ENCODE measurements around the gene FERMT2.

The FERMT2 gene

GRCh38 chr14:52954346-52955214 lies 3.7 kb upstream of the FERMT2 start:
- H3K4me3 ChIP-seq (IDR thresholded peaks at IDR 0.05; ENCODE audit: insufficient read depth, low read depth, low read length): no peak overlapping the region
- H3K27me3 ChIP-seq (ENCODE audit: insufficient read depth, low read depth): no peaks in the 10 kb centered on the region
- no peak overlapping the region for H3K4me2 ChIP-seq
- H4K20me1 ChIP-seq (ENCODE audit: insufficient read depth): no peaks in the 10 kb centered on the region
- peaks cover 5% of the 10 kb centered on the region for H3K4me1 ChIP-seq (ENCODE audit: low read depth, poor library complexity, severe bottlenecking)
- H2AFZ ChIP-seq (ENCODE audit: low read depth): no peak overlapping the region
- no peak overlapping the region for H3K9ac ChIP-seq
- no peak overlapping the region for H3K27ac ChIP-seq
- no peaks in the 10 kb centered on the region for H3K36me3 ChIP-seq (ENCODE audit: insufficient read depth)
- H3K79me2 ChIP-seq (ENCODE audit: insufficient read depth, low read depth): no peaks in the 10 kb centered on the region
- no peak for TF ChIP-seq CTCF (conservative IDR thresholded peaks at IDR 0.05; ENCODE audit: low read depth, low read length)

DNA sequence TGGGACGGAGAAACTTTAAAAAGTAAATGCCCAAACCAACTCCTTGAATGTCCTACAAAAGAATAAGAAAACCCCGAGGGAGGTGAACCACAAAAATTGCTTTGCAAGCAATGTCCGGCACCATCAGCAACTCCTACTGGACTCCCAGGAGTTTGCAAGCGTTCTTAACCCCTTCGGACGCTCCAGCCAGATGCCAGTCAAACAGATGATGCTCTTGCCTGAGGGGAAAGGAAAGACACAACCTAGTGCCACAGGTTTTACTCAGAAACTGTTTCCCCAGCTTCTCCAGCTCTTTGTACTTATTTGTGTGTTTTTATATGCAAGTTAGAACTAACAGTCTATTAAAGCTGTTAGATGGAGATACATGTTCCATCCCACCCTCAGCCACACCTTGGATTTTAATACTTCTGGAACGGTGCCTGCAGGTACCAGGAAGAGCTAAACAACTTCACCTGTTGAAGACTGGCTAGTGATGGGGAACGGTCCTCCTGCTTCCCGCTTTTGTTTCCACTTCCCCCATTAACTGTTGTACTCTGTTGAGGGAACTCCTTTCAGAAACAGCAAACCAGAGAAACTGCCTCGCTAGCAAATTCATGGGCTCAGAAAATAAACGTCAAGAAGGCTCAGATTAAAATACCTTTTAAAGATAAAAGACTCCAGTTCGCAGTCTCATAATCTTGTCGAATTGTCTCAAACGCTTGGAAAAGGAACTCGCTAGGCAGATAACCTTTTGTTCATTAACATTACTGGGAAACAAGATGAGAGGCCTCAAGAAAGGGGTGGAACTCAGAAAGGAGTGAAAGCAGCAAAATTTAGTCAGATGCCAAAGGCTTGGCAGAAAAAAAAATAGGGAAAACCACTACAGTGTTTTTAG lies 1.1 kb upstream of the FERMT2 start:
- H3K4me1 ChIP-seq (ENCODE audit: low read depth, poor library complexity, severe bottlenecking): peaks cover 5% of the 10 kb centered on the region
- peak overlapping the region; percentile 38 for H3K4me2 ChIP-seq
- H3K79me2 ChIP-seq (ENCODE audit: insufficient read depth, low read depth): no peaks in the 10 kb centered on the region
- no peaks in the 10 kb centered on the region for H3K36me3 ChIP-seq (ENCODE audit: insufficient read depth)
- no peaks in the 10 kb centered on the region for H3K27me3 ChIP-seq (ENCODE audit: insufficient read depth, low read depth)
- H3K27ac ChIP-seq: no peak overlapping the region
- no peaks in the 10 kb centered on the region for H4K20me1 ChIP-seq (ENCODE audit: insufficient read depth)
- TF ChIP-seq CTCF (conservative IDR thresholded peaks at IDR 0.05; ENCODE audit: low read depth, low read length): no peak
- no peak overlapping the region for H3K4me3 ChIP-seq (IDR thresholded peaks at IDR 0.05; ENCODE audit: insufficient read depth, low read depth, low read length)
- H3K9ac ChIP-seq: peak overlapping the region; percentile 26; the same call in 1 of the 2 replicates
- peak overlapping the region; percentile 90 for H2AFZ ChIP-seq (ENCODE audit: low read depth)

DNA sequence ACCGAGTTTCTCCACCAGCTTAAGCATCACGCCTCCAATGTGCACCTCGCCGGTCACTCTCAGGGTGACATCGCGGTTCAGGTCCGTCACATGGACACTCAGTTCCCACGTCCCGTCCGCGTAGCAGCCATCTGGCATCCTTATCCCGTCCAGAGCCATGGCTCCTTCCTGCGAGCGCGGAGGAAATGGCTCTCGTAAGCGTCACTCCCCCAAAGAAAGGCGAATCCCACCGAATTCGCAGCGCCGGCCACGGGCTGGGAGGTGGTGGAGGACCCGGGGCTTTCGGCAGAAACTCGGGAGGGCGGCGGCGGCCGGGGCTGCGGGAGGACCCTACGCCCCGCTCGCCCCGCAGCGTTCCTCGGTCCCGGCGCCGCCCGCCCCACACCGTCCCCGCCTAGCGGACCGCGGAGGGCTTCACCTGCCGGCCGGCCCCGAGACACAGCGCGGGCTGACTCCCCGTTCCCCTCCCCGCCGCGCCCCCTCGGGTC lies 396 bp downstream of the FERMT2 start:
- H3K27ac ChIP-seq: no peak overlapping the region

More for the DNA sequence above, 396 bp downstream of the FERMT2 start:
- Histone ChIP-seq H4K20me1 (ENCODE audit: insufficient read depth) (no peaks in the 10 kb centered on the region), H3K4me3 (IDR thresholded peaks at IDR 0.05; ENCODE audit: insufficient read depth, low read depth, low read length) (no peak overlapping the region), H3K4me1 (ENCODE audit: low read depth, poor library complexity, severe bottlenecking) (peaks cover 5% of the 10 kb centered on the region), H3K9ac (peak overlapping the region; percentile 12; the same call in 1 of the 2 replicates), H3K36me3 (ENCODE audit: insufficient read depth) (no peaks in the 10 kb centered on the region), H3K79me2 (ENCODE audit: insufficient read depth, low read depth) (no peaks in the 10 kb centered on the region), H3K4me2 (peak overlapping the region; percentile 71; the same call in 1 of the 2 replicates), H3K27me3 (ENCODE audit: insufficient read depth, low read depth) (no peaks in the 10 kb centered on the region), H2AFZ (ENCODE audit: low read depth) (peak overlapping the region; percentile 86)
- no peak for TF ChIP-seq CTCF (conservative IDR thresholded peaks at IDR 0.05; ENCODE audit: low read depth, low read length)

Data from KMS-11 (cell line).